DOHH2 (cell line): ENCODE measurements around the gene NELFB.

Source experiments
- H3F3A ChIP-seq: fragments of 200-600 bp; sonication (generic), shearing (Covaris generic); 2 replicates; pipeline ENCODE4 v1.6.0; 2016; ENCODE audit warnings: antibody characterized with exemption, mild to moderate bottlenecking; ENCODE audit not compliant: control insufficient read depth, insufficient read depth
- H3K27ac ChIP-seq: fragments of 200-600 bp; sonication (generic); 2 replicates; pipeline ENCODE4 v1.5.1; 2014; ENCODE audit warnings: low read depth, mild to moderate bottlenecking, low read length, moderate library complexity
- H3K27me3 ChIP-seq: fragments of 200-600 bp; sonication (generic); 2 replicates; pipeline ENCODE4 v1.6.1; 2014; ENCODE audit warnings: mild to moderate bottlenecking, low read length, mixed read lengths; ENCODE audit not compliant: control insufficient read depth
- H3K36me3 ChIP-seq: fragments of 200-600 bp; sonication (generic); 2 replicates; pipeline ENCODE4 v1.6.1; 2014; ENCODE audit warnings: mild to moderate bottlenecking, low read length, moderate library complexity, mixed read lengths; ENCODE audit not compliant: control insufficient read depth
- H3K4me1 ChIP-seq: fragments of 200-600 bp; sonication (generic); 2 replicates; pipeline ENCODE4 v1.6.1; 2014; ENCODE audit warnings: mild to moderate bottlenecking, low read length, mixed read lengths; ENCODE audit not compliant: control insufficient read depth
- H3K4me2 ChIP-seq: fragments of 200-600 bp; sonication (generic); 2 replicates; pipeline ENCODE4 v1.6.0; 2014; ENCODE audit warnings: mild to moderate bottlenecking, low read length, moderate library complexity
- H3K4me3 ChIP-seq: fragments of 200-600 bp; sonication (generic); 2 replicates; pipeline ENCODE4 v1.5.1; 2014; ENCODE audit warnings: mild to moderate bottlenecking, low read length, mixed read lengths
- H3K79me2 ChIP-seq: fragments of 200-600 bp; sonication (generic); 2 replicates; pipeline ENCODE4 v1.6.1; 2014; ENCODE audit warnings: mild to moderate bottlenecking, low read length, mixed read lengths; ENCODE audit not compliant: control insufficient read depth
- H3K9me2 ChIP-seq: fragments of 200-600 bp; sonication (generic); replicated peaks from 2 replicates; pipeline ENCODE4 v1.6.1; 2014; ENCODE audit warnings: mild to moderate bottlenecking, low read length, mixed read lengths; ENCODE audit not compliant: control insufficient read depth
- H3K9me3 ChIP-seq: fragments of 200-600 bp; sonication (generic); 2 replicates; pipeline ENCODE4 v1.6.1; 2014; ENCODE audit warnings: antibody characterized with exemption, low read length, mixed read lengths; ENCODE audit not compliant: control insufficient read depth, insufficient read depth
- H4K20me1 ChIP-seq: fragments of 200-600 bp; sonication (generic); 2 replicates; pipeline ENCODE4 v1.6.0; 2014; ENCODE audit warnings: low read depth, mild to moderate bottlenecking, antibody characterized with exemption, low read length, moderate library complexity; ENCODE audit not compliant: control insufficient read depth, insufficient read depth
- CTCF ChIP-seq: fragments of 200-600 bp; sonication (generic); IDR thresholded peaks from one replicate; pipeline ENCODE4 v1.5.1; 2014; ENCODE audit warnings: antibody characterized with exemption, mild to moderate bottlenecking, low read depth, low read length; ENCODE audit not compliant: poor library complexity, severe bottlenecking
- EZH2phosphoT487 ChIP-seq: fragments of 200-600 bp; sonication (generic); IDR thresholded peaks from 2 replicates; pipeline ENCODE4 v1.6.1; 2017; ENCODE audit warnings: borderline replicate concordance, mild to moderate bottlenecking, antibody characterized with exemption, low read length, moderate library complexity, mixed read lengths

Gene NELFB

GRCh38 chr9:137311171-137311985 lies 56.3 kb downstream of the NELFB start:
- no peak for TF ChIP-seq CTCF
- no peak for TF ChIP-seq EZH2phosphoT487
- no peaks in the 10 kb centered on the region for H3F3A ChIP-seq
- H3K9me2 ChIP-seq, result no peaks in the 10 kb centered on the region
- no peaks in the 10 kb centered on the region for H4K20me1 ChIP-seq
- H3K27ac ChIP-seq, result no peak overlapping the region
- H3K27me3 ChIP-seq, result peaks cover 13% of the 10 kb centered on the region
- peaks cover 31% of the 10 kb centered on the region for H3K4me1 ChIP-seq
- H3K36me3 ChIP-seq, result no peaks in the 10 kb centered on the region
- no peak overlapping the region for H3K4me3 ChIP-seq
- H3K4me2 ChIP-seq, result no peak overlapping the region
- no peaks in the 10 kb centered on the region for H3K9me3 ChIP-seq
- H3K79me2 ChIP-seq, result no peaks in the 10 kb centered on the region

GRCh38 chr9:137311986-137312851 lies 57.1 kb downstream of the NELFB start:
- H3K36me3 ChIP-seq, result no peaks in the 10 kb centered on the region
- no peaks in the 10 kb centered on the region for H3K9me3 ChIP-seq
- H3K27ac ChIP-seq, result no peak overlapping the region
- no peaks in the 10 kb centered on the region for H3K9me2 ChIP-seq
- H4K20me1 ChIP-seq, result no peaks in the 10 kb centered on the region
- peaks cover 4% of the 10 kb centered on the region; the same call in 1 of the 2 replicates for H3K27me3 ChIP-seq
- no peak overlapping the region for H3K4me3 ChIP-seq
- no peaks in the 10 kb centered on the region for H3K79me2 ChIP-seq
- TF ChIP-seq EZH2phosphoT487, result no peak
- no peak for TF ChIP-seq CTCF
- H3K4me1 ChIP-seq, result peaks cover 30% of the 10 kb centered on the region
- H3F3A ChIP-seq, result no peaks in the 10 kb centered on the region; the same call in 1 of the 2 replicates
- H3K4me2 ChIP-seq, result no peak overlapping the region

GRCh38 chr9:137312852-137313325 lies 57.8 kb downstream of the NELFB start:
- peaks cover 29% of the 10 kb centered on the region for H3K4me1 ChIP-seq
- H3K4me3 ChIP-seq, result no peak overlapping the region
- H3K27ac ChIP-seq, result no peak overlapping the region
- H4K20me1 ChIP-seq, result no peaks in the 10 kb centered on the region
- H3K9me2 ChIP-seq, result no peaks in the 10 kb centered on the region
- TF ChIP-seq CTCF (no peak), EZH2phosphoT487 (no peak)
- no peaks in the 10 kb centered on the region for H3K36me3 ChIP-seq
- no peaks in the 10 kb centered on the region for H3K79me2 ChIP-seq
- H3F3A ChIP-seq, result no peaks in the 10 kb centered on the region; the same call in 1 of the 2 replicates
- H3K27me3 ChIP-seq, result no peaks in the 10 kb centered on the region; the same call in 1 of the 2 replicates
- no peaks in the 10 kb centered on the region for H3K9me3 ChIP-seq
- H3K4me2 ChIP-seq, result no peak overlapping the region
